Body of pancreas (tissue), 4 donors: ENCODE data around the gene PDCD1.

Experiments
- POLR2A ChIP-seq, 3 donors: fragments of 450-650 bp; IDR thresholded peaks; one replicate each; pipeline ENCODE4 v1.6.1; 2016; ENCODE audit warnings: antibody characterized with exemption in 3 of 3, mild to moderate bottlenecking in 2 of 3
- TF ChIP-seq, protein P1 (sequence below), 7 experiments: fragments of 450-650 bp in 4 of 7; fragments of 200-600 bp in 3 of 7; sonication (generic) in 3 of 7; IDR thresholded peaks; one replicate each; pipeline ENCODE4 v1.5.1; 2016 to 2019; ENCODE audit warnings: antibody characterized with exemption in 7 of 7

DNA sequence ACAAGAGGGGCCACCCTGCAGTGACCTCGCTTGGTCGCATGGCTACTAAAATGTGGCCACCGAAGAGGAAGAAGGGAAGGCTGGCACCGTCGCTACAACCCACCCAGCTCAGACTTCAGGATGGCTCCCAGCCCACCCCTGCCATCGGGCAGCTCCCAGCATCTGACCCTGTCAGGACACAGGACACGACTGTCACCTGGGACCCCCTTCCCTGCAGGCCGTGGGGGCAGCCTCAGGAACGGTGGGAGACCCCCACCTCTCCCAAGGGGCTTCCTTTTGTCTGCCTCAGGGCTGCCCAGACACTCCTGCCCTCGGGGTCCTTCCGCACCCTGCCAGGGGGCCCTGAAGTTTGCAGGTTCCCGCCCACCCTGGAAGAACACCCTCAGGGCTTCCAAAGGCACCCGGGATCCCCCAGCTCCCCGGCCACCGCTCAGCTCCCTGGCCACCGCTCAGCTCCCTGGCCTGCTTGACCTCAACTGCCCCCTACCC lies 18.5 kb upstream of the PDCD1 start:
- TF ChIP-seq, protein P1, sequence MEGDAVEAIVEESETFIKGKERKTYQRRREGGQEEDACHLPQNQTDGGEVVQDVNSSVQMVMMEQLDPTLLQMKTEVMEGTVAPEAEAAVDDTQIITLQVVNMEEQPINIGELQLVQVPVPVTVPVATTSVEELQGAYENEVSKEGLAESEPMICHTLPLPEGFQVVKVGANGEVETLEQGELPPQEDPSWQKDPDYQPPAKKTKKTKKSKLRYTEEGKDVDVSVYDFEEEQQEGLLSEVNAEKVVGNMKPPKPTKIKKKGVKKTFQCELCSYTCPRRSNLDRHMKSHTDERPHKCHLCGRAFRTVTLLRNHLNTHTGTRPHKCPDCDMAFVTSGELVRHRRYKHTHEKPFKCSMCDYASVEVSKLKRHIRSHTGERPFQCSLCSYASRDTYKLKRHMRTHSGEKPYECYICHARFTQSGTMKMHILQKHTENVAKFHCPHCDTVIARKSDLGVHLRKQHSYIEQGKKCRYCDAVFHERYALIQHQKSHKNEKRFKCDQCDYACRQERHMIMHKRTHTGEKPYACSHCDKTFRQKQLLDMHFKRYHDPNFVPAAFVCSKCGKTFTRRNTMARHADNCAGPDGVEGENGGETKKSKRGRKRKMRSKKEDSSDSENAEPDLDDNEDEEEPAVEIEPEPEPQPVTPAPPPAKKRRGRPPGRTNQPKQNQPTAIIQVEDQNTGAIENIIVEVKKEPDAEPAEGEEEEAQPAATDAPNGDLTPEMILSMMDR (IDR thresholded peaks at IDR 0.05): no peak
- no peak for TF ChIP-seq POLR2A (IDR thresholded peaks at IDR 0.05)
